Transverse colon (tissue), 4 donors: ENCODE results near the gene OPTC. TPM values are rescaled to one million over a fixed set of nuclear protein-coding genes. Genes with fewer than 3 reads are reported as not detected.

Experiments used
- DNase-seq: peaks from one replicate; pipeline ENCODE4 v3.0.0-alpha.2; 2019
- H3K27ac ChIP-seq, 4 donors: fragments of 200-600 bp; sonication (generic); 2 replicates each; pipeline ENCODE4 v1.5.1; 2016 to 2018; ENCODE audit warnings: inconsistent platforms in 4 of 4
- H3K27me3 ChIP-seq: fragments of 200-600 bp; sonication (generic); 2 replicates; pipeline ENCODE4 v1.5.1; 2017; ENCODE audit warnings: inconsistent platforms
- H3K36me3 ChIP-seq, 4 donors: fragments of 200-600 bp; sonication (generic); 2 replicates each; pipeline ENCODE4 v1.5.1; 2017 to 2019; ENCODE audit warnings: inconsistent platforms in 4 of 4
- H3K4me1 ChIP-seq, 4 donors: fragments of 200-600 bp; sonication (generic); 2 replicates each; pipeline ENCODE4 v1.5.1; 2017 to 2020; ENCODE audit warnings: inconsistent platforms in 4 of 4
- H3K4me3 ChIP-seq, 4 donors: fragments of 200-600 bp; sonication (generic); 1 replicate in 1 of 4; 2 replicates in 3 of 4; pipeline versions ENCODE4 v1.5.1 to v1.6.1; 2017 to 2019; ENCODE audit warnings: inconsistent platforms in 4 of 4
- H3K9me3 ChIP-seq, 2 donors: fragments of 200-600 bp; sonication (generic); 2 replicates each; pipeline ENCODE4 v1.5.1; 2017 to 2019; ENCODE audit warnings: inconsistent platforms in 2 of 2
- CTCF ChIP-seq, 5 experiments: fragments of 200-600 bp in 3 of 5; fragments of 450-650 bp in 2 of 5; sonication (generic) in 3 of 5; IDR thresholded peaks; 1 replicate in 2 of 5; 2 replicates in 3 of 5; pipeline ENCODE4 v1.5.1; 2016 to 2017; ENCODE audit warnings: antibody characterized with exemption in 5 of 5, inconsistent platforms in 3 of 5, mild to moderate bottlenecking in 2 of 5, moderate library complexity in 1 of 5
- EP300 ChIP-seq: sonication (generic); formaldehyde crosslinking; IDR thresholded peaks from one replicate; pipeline ENCODE4 v1.6.1; 2017; ENCODE audit warnings: antibody characterized with exemption, low read depth
- POLR2A ChIP-seq: fragments of 450-650 bp; IDR thresholded peaks from one replicate; pipeline ENCODE4 v1.6.1; 2016; ENCODE audit warnings: antibody characterized with exemption, mild to moderate bottlenecking, moderate library complexity
- POLR2AphosphoS5 ChIP-seq, 3 donors: sonication (generic); formaldehyde crosslinking; IDR thresholded peaks; one replicate each; pipeline ENCODE4 v1.6.1; 2016; ENCODE audit warnings: antibody characterized with exemption in 3 of 3
- whole genome bisulfite sequencing, 2 donors: methylation state at CpG; one replicate each; pipeline ENCODE4 v1.1.5; 2018; ENCODE audit warnings: low coverage in 1 of 2; 5-methylcytosine and 5-hydroxymethylcytosine counted together
- in situ Hi-C, 4 donors: fragments of 200-750 bp; cut with MboI; loops; one replicate each; pipeline versions ENCODE4 v1.15.0 to v1.15.1; 2017; ENCODE audit warnings: low sequenced_read_pairs in 3 of 4, low pct_ligation_motif_present in 1 of 4, low pct_unique_long_range_greater_than_20kb in 1 of 4
- intact Hi-C: fragments of 100-400 bp; cut with DNase I; formaldehyde crosslinking; loops from one replicate; pipeline ENCODE4 v1.15.1; 2023; ENCODE audit warnings: low total_unique reads
- total RNA-seq, 4 donors: library from RNA; depleted of rRNA; stranded (reverse); fragments of >200 nt; gene quantifications; one replicate each; pipeline ENCODE4 v1.1.0, GENCODE V29; 2016

The OPTC gene
- total RNA-seq, 4 donors from 2014 or later, result not detected

GRCh38 chr1:203477748-203478147 lies 16.2 kb upstream of the OPTC start:
- no peaks in the 10 kb centered on the region for H3K36me3 ChIP-seq
- intact Hi-C loops (loop anchor here (5.0 kb wide), 1 partner anchor 200 kb away; no protein-coding TSS in a partner anchor), in situ Hi-C loops (loop anchor here in 1 of 4 donors (25.0 kb wide), 1 partner anchor 115 kb away; the partner anchor contains the start of gene FMOD)
- H3K9me3 ChIP-seq, result no peaks in the 10 kb centered on the region
- H3K27me3 ChIP-seq, result no peaks in the 10 kb centered on the region
- WGBS, 2 donors, result 84% methylated on average over 3 of the region's 3 CpGs; no CpG with 5 or more reads in 1 of the 2 donors
- peak overlapping the region; percentile 75 to 89 (median 80) for H3K27ac ChIP-seq
- peak overlapping the region; percentile 3 to 48 (median 31) for H3K4me3 ChIP-seq
- DNase-seq, result no peak
- TF ChIP-seq EP300, result no peak
- no peak for TF ChIP-seq POLR2AphosphoS5 (IDR thresholded peaks at IDR 0.05)
- no peak for TF ChIP-seq CTCF (IDR thresholded peaks at IDR 0.05)
- no peak for TF ChIP-seq POLR2A
- peaks cover 9 to 42% (median 24%) of the 10 kb centered on the region in 4 donors for H3K4me1 ChIP-seq

GRCh38 chr1:203478231-203478630 lies 15.7 kb upstream of the OPTC start:
- TF ChIP-seq EP300 (no peak), POLR2A (no peak), POLR2AphosphoS5 (IDR thresholded peaks at IDR 0.05) (peak in 1 of 3 donors; percentile 19), CTCF (IDR thresholded peaks at IDR 0.05) (no peak)
- 51 to 64% methylated on average over 3 of the region's 3 CpGs for WGBS, 2 donors
- Histone ChIP-seq H3K27ac (peak overlapping the region; percentile 75 to 89 (median 80)), H3K9me3 (no peaks in the 10 kb centered on the region), H3K4me1 (peaks cover 9 to 42% (median 24%) of the 10 kb centered on the region in 4 donors), H3K4me3 (peak overlapping the region; percentile 3 to 48 (median 20)), H3K36me3 (no peaks in the 10 kb centered on the region), H3K27me3 (no peaks in the 10 kb centered on the region)
- no peak for DNase-seq
- in situ Hi-C loops, result loop anchor here in 1 of 4 donors (25.0 kb wide), 1 partner anchor 116 kb away; the partner anchor contains the start of gene FMOD
- intact Hi-C loops, result loop anchor here (5.0 kb wide), 1 partner anchor 201 kb away; no protein-coding TSS in a partner anchor

GRCh38 chr1:203478986-203479385 lies 15.0 kb upstream of the OPTC start:
- intact Hi-C loops, result loop anchor here (5.0 kb wide), 1 partner anchor 202 kb away; no protein-coding TSS in a partner anchor
- H3K27ac ChIP-seq, result peak overlapping the region; percentile 75 to 89 (median 80)
- peak overlapping the region in 2 of 4 donors; percentile 36 to 48 for H3K4me3 ChIP-seq
- H3K27me3 ChIP-seq, result no peaks in the 10 kb centered on the region
- in situ Hi-C loops, result loop anchor here in 1 of 4 donors (25.0 kb wide), 1 partner anchor 117 kb away; the partner anchor contains the start of gene FMOD
- DNase-seq, result no peak
- H3K36me3 ChIP-seq, result no peaks in the 10 kb centered on the region
- no peaks in the 10 kb centered on the region for H3K9me3 ChIP-seq
- WGBS, 2 donors, result 89% methylated on average over 5 of the region's 5 CpGs; no CpG with 5 or more reads in 1 of the 2 donors
- TF ChIP-seq EP300 (no peak), POLR2A (no peak), POLR2AphosphoS5 (IDR thresholded peaks at IDR 0.05) (no peak), CTCF (IDR thresholded peaks at IDR 0.05) (no peak)
- H3K4me1 ChIP-seq, result peaks cover 9 to 42% (median 24%) of the 10 kb centered on the region in 4 donors

- Histone ChIP-seq H3K4me3 (peak overlapping the region in 1 of 4 donors; percentile 12), H3K4me1 (peaks cover 9 to 41% (median 23%) of the 10 kb centered on the region in 4 donors), H3K9me3 (no peaks in the 10 kb centered on the region), H3K36me3 (no peaks in the 10 kb centered on the region), H3K27me3 (no peaks in the 10 kb centered on the region), H3K27ac (peak overlapping the region; percentile 75 to 89 (median 80))
- DNase-seq, result no peak
- TF ChIP-seq POLR2AphosphoS5 (IDR thresholded peaks at IDR 0.05) (no peak), CTCF (IDR thresholded peaks at IDR 0.05) (no peak), EP300 (no peak), POLR2A (no peak)
- 50 to 64% methylated on average over 2 of the region's 2 CpGs for WGBS, 2 donors
- in situ Hi-C loops (loop anchor here (5.0 to 25.0 kb wide), 5 partner anchors 117 to 215 kb away; partner anchors contain the start of gene FMOD (in 1 of the 4)), intact Hi-C loops (loop anchor here (5.0 kb wide), 1 partner anchor 202 kb away; no protein-coding TSS in a partner anchor)
These were observed 14.3 kb upstream of the OPTC start for GRCh38 chr1:203479646-203480045.
